Measurements from ENCODE around the gene CHST11.
"Not testable (repeated sequence)": the region's sequence is repeated elsewhere in the genome, so short reads cannot be mapped to it uniquely, and the experiment has no call there.

CHST11 gene

GRCh38 chr12:104604995-104605675 is 148.4 kb downstream of the CHST11 start:
- Histone ChIP-seq H3K36me3 (ENCODE audit: control insufficient read depth in 1 of 2, insufficient read depth in 2 of 2, low read length in 2 of 2) (no peaks in the 10 kb centered on the region), H3K4me3 (ENCODE audit: low read depth in 1 of 2, low read length in 2 of 2) (no peak overlapping the region), H3K9me3 (ENCODE audit: control insufficient read depth in 1 of 2, low read length in 2 of 2) (no peaks in the 10 kb centered on the region), H3K27ac (ENCODE audit: low read depth, low read length) (no peak overlapping the region), H3K27me3 (ENCODE audit: control insufficient read depth in 1 of 2, insufficient read depth in 2 of 2, low read length in 2 of 2) (no peaks in the 10 kb centered on the region), H3K4me1 (ENCODE audit: control insufficient read depth in 1 of 2, insufficient read depth in 2 of 2, low read length in 2 of 2) (peaks cover 13 to 18% of the 10 kb centered on the region in 2 donors), H3K9ac (ENCODE audit: low read depth in 1 of 2, low read length in 2 of 2) (no peak overlapping the region)

DNA sequence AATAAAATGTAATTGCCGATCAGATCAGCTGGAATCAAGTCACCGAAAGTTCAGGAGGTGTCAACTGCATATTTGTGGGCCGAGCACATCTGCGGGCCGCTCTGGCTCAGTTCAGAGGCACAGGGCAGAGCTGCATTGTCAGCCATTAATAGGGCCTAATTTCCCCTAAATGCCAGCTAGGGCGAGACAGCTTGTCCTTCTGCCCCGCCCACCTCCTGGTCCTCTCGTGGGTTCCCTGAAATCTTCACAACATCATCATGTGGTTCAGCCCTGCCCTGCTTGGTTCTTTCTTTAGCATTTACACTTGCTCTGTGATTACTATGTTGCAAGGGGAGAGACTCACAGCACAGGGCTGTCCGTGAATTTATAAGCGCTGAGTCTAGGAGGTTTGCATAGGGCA is 148.9 kb downstream of the CHST11 start:
- no peak overlapping the region for H3K27ac ChIP-seq (ENCODE audit: low read depth, low read length)
- H3K4me3 ChIP-seq (ENCODE audit: low read depth in 1 of 2, low read length in 2 of 2), result no peak overlapping the region
- H3K4me1 ChIP-seq (ENCODE audit: control insufficient read depth in 1 of 2, insufficient read depth in 2 of 2, low read length in 2 of 2), result peaks cover 13 to 22% of the 10 kb centered on the region in 2 donors
- no peaks in the 10 kb centered on the region for H3K9me3 ChIP-seq (ENCODE audit: control insufficient read depth in 1 of 2, low read length in 2 of 2)
- H3K27me3 ChIP-seq (ENCODE audit: control insufficient read depth in 1 of 2, insufficient read depth in 2 of 2, low read length in 2 of 2), result no peaks in the 10 kb centered on the region
- H3K36me3 ChIP-seq (ENCODE audit: control insufficient read depth in 1 of 2, insufficient read depth in 2 of 2, low read length in 2 of 2), result no peaks in the 10 kb centered on the region
- H3K9ac ChIP-seq (ENCODE audit: low read depth in 1 of 2, low read length in 2 of 2), result no peak overlapping the region

DNA sequence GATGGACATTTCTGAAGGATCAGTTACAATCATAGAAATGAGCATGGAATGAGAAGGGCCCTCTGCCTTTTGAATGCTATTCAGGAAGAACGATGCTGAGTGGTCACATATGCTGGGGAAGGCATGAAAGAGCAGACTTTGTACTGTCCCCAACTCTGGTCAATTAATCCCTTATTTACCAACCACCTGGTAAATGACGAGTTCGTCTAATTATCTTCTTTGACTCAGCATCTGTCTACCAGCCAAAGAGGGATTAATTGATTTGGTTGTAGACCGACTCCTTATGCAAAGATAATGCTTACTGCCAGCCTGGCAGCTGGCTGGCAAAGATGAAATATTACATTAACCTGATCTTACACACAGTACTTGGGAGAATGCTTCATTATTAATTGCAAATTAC is 152.2 kb downstream of the CHST11 start:
- H3K4me1 ChIP-seq (ENCODE audit: control insufficient read depth in 1 of 2, insufficient read depth in 2 of 2, low read length in 2 of 2), result peaks cover 8 to 13% of the 10 kb centered on the region in 2 donors

DNA sequence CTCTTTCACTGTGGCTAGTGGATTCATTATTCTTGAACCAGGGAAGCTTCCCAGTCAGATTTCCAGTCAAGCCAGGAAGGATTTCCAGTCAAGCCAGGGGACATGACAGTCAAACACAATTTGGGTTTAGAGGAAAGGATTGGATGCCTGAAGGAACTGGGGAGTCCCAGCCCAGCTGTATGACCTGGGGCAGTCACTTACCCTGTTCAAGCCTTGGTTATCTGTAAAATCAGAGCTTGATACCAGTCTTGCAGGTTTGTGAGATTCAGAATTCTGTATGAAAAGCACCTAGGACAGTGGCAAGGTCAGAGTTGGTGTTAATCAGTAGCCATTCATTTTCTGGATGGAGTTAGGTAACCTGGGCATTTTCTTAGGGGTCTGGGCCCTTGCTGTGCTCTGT is 152.7 kb downstream of the CHST11 start:
- Histone ChIP-seq H3K9me3 (ENCODE audit: control insufficient read depth in 1 of 2, low read length in 2 of 2) (no peaks in the 10 kb centered on the region), H3K4me1 (ENCODE audit: control insufficient read depth in 1 of 2, insufficient read depth in 2 of 2, low read length in 2 of 2) (peaks cover 3 to 8% of the 10 kb centered on the region in 2 donors), H3K27ac (ENCODE audit: low read depth, low read length) (no peak overlapping the region), H3K27me3 (ENCODE audit: control insufficient read depth in 1 of 2, insufficient read depth in 2 of 2, low read length in 2 of 2) (no peaks in the 10 kb centered on the region), H3K36me3 (ENCODE audit: control insufficient read depth in 1 of 2, insufficient read depth in 2 of 2, low read length in 2 of 2) (no peaks in the 10 kb centered on the region), H3K9ac (ENCODE audit: low read depth in 1 of 2, low read length in 2 of 2) (no peak overlapping the region), H3K4me3 (ENCODE audit: low read depth in 1 of 2, low read length in 2 of 2) (no peak overlapping the region)

More for the DNA sequence above, 152.2 kb downstream of the CHST11 start:
- no peak overlapping the region for H3K9ac ChIP-seq (ENCODE audit: low read depth in 1 of 2, low read length in 2 of 2)
- H3K27ac ChIP-seq (ENCODE audit: low read depth, low read length), result no peak overlapping the region
- no peaks in the 10 kb centered on the region for H3K9me3 ChIP-seq (ENCODE audit: control insufficient read depth in 1 of 2, low read length in 2 of 2)
- H3K4me3 ChIP-seq (ENCODE audit: low read depth in 1 of 2, low read length in 2 of 2), result no peak overlapping the region
- no peaks in the 10 kb centered on the region for H3K27me3 ChIP-seq (ENCODE audit: control insufficient read depth in 1 of 2, insufficient read depth in 2 of 2, low read length in 2 of 2)
- H3K36me3 ChIP-seq (ENCODE audit: control insufficient read depth in 1 of 2, insufficient read depth in 2 of 2, low read length in 2 of 2), result no peaks in the 10 kb centered on the region

DNA sequence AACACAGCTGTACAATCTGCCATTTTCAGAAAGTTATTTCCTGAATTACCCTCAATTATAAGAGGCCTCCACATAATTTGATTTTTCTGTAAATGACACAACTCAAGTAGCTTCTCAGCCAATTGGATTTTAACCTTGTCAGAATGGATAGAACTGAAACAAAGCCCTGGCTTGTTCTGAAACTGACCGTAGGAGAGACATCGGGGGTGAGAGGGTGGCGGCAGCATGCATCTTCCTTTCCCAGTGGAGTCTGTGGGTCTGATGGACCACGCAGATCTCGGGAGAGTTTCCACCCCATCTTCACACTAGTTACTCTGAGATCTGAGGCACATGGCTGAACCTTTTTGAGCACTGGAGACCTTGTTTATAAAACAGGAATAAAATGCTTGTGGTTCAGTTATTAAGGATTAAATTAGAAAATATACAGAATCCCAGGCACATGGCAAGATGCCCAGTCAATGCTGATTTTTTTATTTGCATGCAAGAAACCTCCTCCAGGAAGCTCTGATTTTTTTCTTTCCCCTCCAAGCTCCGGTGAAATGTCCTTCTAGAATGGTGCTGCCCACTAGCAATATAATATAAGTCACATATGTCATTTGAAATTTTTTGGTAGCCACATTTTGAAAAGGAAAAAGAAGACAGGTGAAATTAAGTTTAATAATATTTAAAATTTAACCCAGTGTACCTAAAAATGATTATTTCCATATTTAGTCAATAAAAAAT is 153.9 kb downstream of the CHST11 start:
- Histone ChIP-seq H3K9ac (ENCODE audit: low read depth in 1 of 2, low read length in 2 of 2) (no peak overlapping the region), H3K9me3 (ENCODE audit: control insufficient read depth in 1 of 2, low read length in 2 of 2) (no peaks in the 10 kb centered on the region), H3K4me3 (ENCODE audit: low read depth in 1 of 2, low read length in 2 of 2) (no peak overlapping the region), H3K4me1 (ENCODE audit: control insufficient read depth in 1 of 2, insufficient read depth in 2 of 2, low read length in 2 of 2) (peaks cover 0 to 4% of the 10 kb centered on the region in 2 donors), H3K27ac (ENCODE audit: low read depth, low read length) (no peak overlapping the region), H3K27me3 (ENCODE audit: control insufficient read depth in 1 of 2, insufficient read depth in 2 of 2, low read length in 2 of 2) (no peaks in the 10 kb centered on the region), H3K36me3 (ENCODE audit: control insufficient read depth in 1 of 2, insufficient read depth in 2 of 2, low read length in 2 of 2) (no peaks in the 10 kb centered on the region)

GRCh38 chr12:104611671-104612070 is 154.9 kb downstream of the CHST11 start:
- Histone ChIP-seq H3K4me1 (ENCODE audit: control insufficient read depth in 1 of 2, insufficient read depth in 2 of 2, low read length in 2 of 2) (peaks cover 0 to 4% of the 10 kb centered on the region in 2 donors), H3K9ac (ENCODE audit: low read depth in 1 of 2, low read length in 2 of 2) (no peak overlapping the region), H3K9me3 (ENCODE audit: control insufficient read depth in 1 of 2, low read length in 2 of 2) (no peaks in the 10 kb centered on the region)

DNA sequence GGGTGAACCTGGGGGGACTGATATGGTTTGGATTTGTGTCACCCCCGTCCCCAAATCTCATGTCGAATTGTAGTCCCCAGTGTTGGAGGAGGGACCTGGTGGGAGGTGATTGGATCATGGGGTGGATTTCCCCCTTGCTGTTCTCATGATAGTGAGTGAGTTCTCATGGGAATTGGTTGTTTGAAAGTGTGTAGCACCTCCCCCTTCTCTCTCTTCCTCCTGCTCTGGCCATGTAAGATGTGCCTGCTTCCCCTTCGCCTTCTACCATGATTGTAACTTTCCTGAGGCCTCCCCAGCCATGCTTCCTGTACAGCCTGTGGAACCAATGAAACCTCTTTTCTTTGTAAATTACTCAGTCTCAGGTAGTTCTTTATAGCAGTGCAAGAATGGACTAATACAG is 156.6 kb downstream of the CHST11 start:
- H3K36me3 ChIP-seq (ENCODE audit: control insufficient read depth in 1 of 2, insufficient read depth in 2 of 2, low read length in 2 of 2); H3K9ac ChIP-seq (ENCODE audit: low read depth in 1 of 2, low read length in 2 of 2); H3K9me3 ChIP-seq (ENCODE audit: control insufficient read depth in 1 of 2, low read length in 2 of 2); H3K4me1 ChIP-seq (ENCODE audit: control insufficient read depth in 1 of 2, insufficient read depth in 2 of 2, low read length in 2 of 2); H3K27ac ChIP-seq (ENCODE audit: low read depth, low read length); H3K27me3 ChIP-seq (ENCODE audit: control insufficient read depth in 1 of 2, insufficient read depth in 2 of 2, low read length in 2 of 2); H3K4me3 ChIP-seq (ENCODE audit: low read depth in 1 of 2, low read length in 2 of 2): not testable (repeated sequence)

More at GRCh38 chr12:104611671-104612070, 154.9 kb downstream of the CHST11 start:
- no peak overlapping the region for H3K4me3 ChIP-seq (ENCODE audit: low read depth in 1 of 2, low read length in 2 of 2)
- H3K27ac ChIP-seq (ENCODE audit: low read depth, low read length), result no peak overlapping the region
- no peaks in the 10 kb centered on the region for H3K27me3 ChIP-seq (ENCODE audit: control insufficient read depth in 1 of 2, insufficient read depth in 2 of 2, low read length in 2 of 2)
- H3K36me3 ChIP-seq (ENCODE audit: control insufficient read depth in 1 of 2, insufficient read depth in 2 of 2, low read length in 2 of 2), result no peaks in the 10 kb centered on the region

- Histone ChIP-seq H3K9me3 (ENCODE audit: control insufficient read depth in 1 of 2, low read length in 2 of 2) (no peaks in the 10 kb centered on the region), H3K9ac (ENCODE audit: low read depth in 1 of 2, low read length in 2 of 2) (no peak overlapping the region), H3K27me3 (ENCODE audit: control insufficient read depth in 1 of 2, insufficient read depth in 2 of 2, low read length in 2 of 2) (no peaks in the 10 kb centered on the region), H3K4me1 (ENCODE audit: control insufficient read depth in 1 of 2, insufficient read depth in 2 of 2, low read length in 2 of 2) (peaks cover 0 to 4% of the 10 kb centered on the region in 2 donors), H3K36me3 (ENCODE audit: control insufficient read depth in 1 of 2, insufficient read depth in 2 of 2, low read length in 2 of 2) (no peaks in the 10 kb centered on the region), H3K27ac (ENCODE audit: low read depth, low read length) (peak overlapping the region; percentile 10), H3K4me3 (ENCODE audit: low read depth in 1 of 2, low read length in 2 of 2) (no peak overlapping the region)
These were observed 158.4 kb downstream of the CHST11 start for GRCh38 chr12:104615048-104615561.

- H3K27me3 ChIP-seq (ENCODE audit: control insufficient read depth in 1 of 2, insufficient read depth in 2 of 2, low read length in 2 of 2), result no peaks in the 10 kb centered on the region
- H3K4me1 ChIP-seq (ENCODE audit: control insufficient read depth in 1 of 2, insufficient read depth in 2 of 2, low read length in 2 of 2), result peaks cover 3 to 10% of the 10 kb centered on the region in 2 donors
- H3K9me3 ChIP-seq (ENCODE audit: control insufficient read depth in 1 of 2, low read length in 2 of 2), result no peaks in the 10 kb centered on the region
- no peaks in the 10 kb centered on the region for H3K36me3 ChIP-seq (ENCODE audit: control insufficient read depth in 1 of 2, insufficient read depth in 2 of 2, low read length in 2 of 2)
- H3K27ac ChIP-seq (ENCODE audit: low read depth, low read length), result no peak overlapping the region
- no peak overlapping the region for H3K4me3 ChIP-seq (ENCODE audit: low read depth in 1 of 2, low read length in 2 of 2)
- no peak overlapping the region for H3K9ac ChIP-seq (ENCODE audit: low read depth in 1 of 2, low read length in 2 of 2)
These were observed 161.9 kb downstream of the CHST11 start for GRCh38 chr12:104618691-104619090.

GRCh38 chr12:104619305-104619704 is 162.6 kb downstream of the CHST11 start:
- Histone ChIP-seq H3K9ac (ENCODE audit: low read depth in 1 of 2, low read length in 2 of 2) (no peak overlapping the region), H3K4me3 (ENCODE audit: low read depth in 1 of 2, low read length in 2 of 2) (no peak overlapping the region), H3K27ac (ENCODE audit: low read depth, low read length) (no peak overlapping the region), H3K4me1 (ENCODE audit: control insufficient read depth in 1 of 2, insufficient read depth in 2 of 2, low read length in 2 of 2) (peaks cover 3 to 10% of the 10 kb centered on the region in 2 donors), H3K9me3 (ENCODE audit: control insufficient read depth in 1 of 2, low read length in 2 of 2) (no peaks in the 10 kb centered on the region), H3K36me3 (ENCODE audit: control insufficient read depth in 1 of 2, insufficient read depth in 2 of 2, low read length in 2 of 2) (no peaks in the 10 kb centered on the region), H3K27me3 (ENCODE audit: control insufficient read depth in 1 of 2, insufficient read depth in 2 of 2, low read length in 2 of 2) (no peaks in the 10 kb centered on the region)
